Cerebellar nuclear complex (tissue), 1 donor: Measurements from ENCODE around the gene RBL2.
"Not testable (repeated sequence)": the region's sequence is repeated elsewhere in the genome, so short reads cannot be mapped to it uniquely, and the experiment has no call there.

ENCODE experiments used
- DNase-seq, 2 experiments: peaks; one replicate each; lab custom pipeline; 2025; lab: John Stamatoyannopoulos, UW

The RBL2 gene

GRCh38 chr16:53504665-53505064 lies 70.4 kb downstream of the RBL2 start:
- no peak for DNase-seq

GRCh38 chr16:53506254-53506653 lies 72.0 kb downstream of the RBL2 start:
- DNase-seq, result no peak

GRCh38 chr16:53507464-53508179 lies 73.4 kb downstream of the RBL2 start:
- DNase-seq, result no peak

- DNase-seq, result no peak
Measured at GRCh38 chr16:53509906-53510703, 75.8 kb downstream of the RBL2 start.

- DNase-seq, result no peak
Measured at GRCh38 chr16:53510704-53511070, 76.4 kb downstream of the RBL2 start.

GRCh38 chr16:53511084-53511402 lies 76.8 kb downstream of the RBL2 start:
- no peak for DNase-seq

- DNase-seq, result no peak
Measured at GRCh38 chr16:53511403-53512280, 77.4 kb downstream of the RBL2 start.

GRCh38 chr16:53512795-53513194 lies 78.5 kb downstream of the RBL2 start:
- DNase-seq, result not testable (repeated sequence)

- DNase-seq, result no peak
Measured at GRCh38 chr16:53515259-53515658, 81.0 kb downstream of the RBL2 start.

GRCh38 chr16:53515811-53516210 lies 81.5 kb downstream of the RBL2 start:
- DNase-seq, result no peak

- no peak for DNase-seq
Measured at GRCh38 chr16:53517851-53518250, 83.6 kb downstream of the RBL2 start.

GRCh38 chr16:53518550-53519416 lies 84.5 kb downstream of the RBL2 start:
- DNase-seq, result no peak

GRCh38 chr16:53519417-53520091 lies 85.3 kb downstream of the RBL2 start:
- DNase-seq, result no peak

- DNase-seq, result no peak
Measured at GRCh38 chr16:53523126-53523804, 89.0 kb downstream of the RBL2 start.

- DNase-seq, result no peak
Measured at GRCh38 chr16:53523971-53524548, 89.8 kb downstream of the RBL2 start.

- DNase-seq, result no peak
Measured at GRCh38 chr16:53528797-53529196, 94.5 kb downstream of the RBL2 start.

- no peak for DNase-seq
Measured at GRCh38 chr16:53529513-53529912, 95.2 kb downstream of the RBL2 start.

GRCh38 chr16:53530046-53530445 lies 95.8 kb downstream of the RBL2 start:
- no peak for DNase-seq

- no peak for DNase-seq
Measured at GRCh38 chr16:53530741-53531140, 96.5 kb downstream of the RBL2 start.

GRCh38 chr16:53534206-53534605 lies 99.9 kb downstream of the RBL2 start:
- no peak for DNase-seq
